Neutrophil (primary cell): ENCODE results near the gene BCL2L11.

Experiments
- H3K27ac ChIP-seq: fragments of 200-600 bp; sonication (generic); 2 replicates; pipeline ENCODE4 v1.5.1; 2016; ENCODE audit warnings: mild to moderate bottlenecking, moderate library complexity
- H3K27me3 ChIP-seq: fragments of 200-600 bp; sonication (generic); 2 replicates; pipeline ENCODE4 v1.6.0; 2016; ENCODE audit warnings: mild to moderate bottlenecking
- H3K36me3 ChIP-seq: fragments of 200-600 bp; sonication (generic); 2 replicates; pipeline ENCODE4 v1.5.1; 2017
- H3K4me1 ChIP-seq, 2 experiments: fragments of 200-600 bp in 1 of 2; sonication (generic) in 1 of 2; 1 replicate in 1 of 2; 2 replicates in 1 of 2; pipeline versions ENCODE4 v1.5.1 to v1.6.1; 2013 to 2016; ENCODE audit warnings: low read depth in 1 of 2, low read length in 1 of 2, mild to moderate bottlenecking in 1 of 2, moderate library complexity in 1 of 2; ENCODE audit not compliant: control insufficient read depth in 1 of 2, insufficient read depth in 1 of 2
- H3K4me3 ChIP-seq, 2 experiments: fragments of 200-600 bp in 1 of 2; sonication (generic) in 1 of 2; 1 replicate in 1 of 2; 2 replicates in 1 of 2; pipeline ENCODE4 v1.5.1; 2013 to 2016; ENCODE audit warnings: low read depth in 1 of 2, low read length in 1 of 2, mild to moderate bottlenecking in 1 of 2, moderate library complexity in 1 of 2
- H3K9me3 ChIP-seq: fragments of 200-600 bp; sonication (generic); 2 replicates; pipeline ENCODE4 v1.5.1; 2016
- CTCF ChIP-seq: fragments of 200-600 bp; sonication (generic); IDR thresholded peaks from 2 replicates; pipeline ENCODE4 v1.5.1; 2016; ENCODE audit warnings: antibody characterized with exemption

The BCL2L11 gene

DNA sequence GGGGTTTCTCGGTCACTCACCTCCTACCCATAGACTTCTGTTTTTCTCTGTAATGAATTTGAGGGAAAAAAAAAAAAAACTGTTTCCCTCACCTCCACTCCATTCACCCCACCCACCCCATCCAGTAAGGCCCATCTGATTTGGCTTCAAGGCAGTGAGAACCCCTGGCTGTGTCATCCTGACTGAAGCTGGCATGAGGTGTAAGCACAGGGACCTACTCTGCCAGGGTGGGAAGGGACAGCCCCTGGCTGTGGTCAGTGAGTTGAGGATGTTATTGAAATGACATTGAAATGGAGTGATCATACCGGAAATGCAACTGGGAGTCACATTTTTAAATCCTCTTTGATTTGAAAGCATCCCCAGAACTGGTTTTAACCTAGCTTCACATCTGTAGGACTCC lies 19.1 kb upstream of the BCL2L11 start:
- no peak for TF ChIP-seq CTCF
- Histone ChIP-seq H3K27me3 (no peaks in the 10 kb centered on the region), H3K36me3 (no peaks in the 10 kb centered on the region), H3K9me3 (no peaks in the 10 kb centered on the region), H3K27ac (no peak overlapping the region), H3K4me1 (no peaks in the 10 kb centered on the region), H3K4me3 (no peak overlapping the region)

GRCh38 chr2:111102216-111102615 lies 18.5 kb upstream of the BCL2L11 start:
- Histone ChIP-seq H3K36me3 (no peaks in the 10 kb centered on the region), H3K4me1 (no peaks in the 10 kb centered on the region), H3K27ac (no peak overlapping the region), H3K27me3 (no peaks in the 10 kb centered on the region), H3K9me3 (no peaks in the 10 kb centered on the region), H3K4me3 (no peak overlapping the region)
- TF ChIP-seq CTCF: no peak

DNA sequence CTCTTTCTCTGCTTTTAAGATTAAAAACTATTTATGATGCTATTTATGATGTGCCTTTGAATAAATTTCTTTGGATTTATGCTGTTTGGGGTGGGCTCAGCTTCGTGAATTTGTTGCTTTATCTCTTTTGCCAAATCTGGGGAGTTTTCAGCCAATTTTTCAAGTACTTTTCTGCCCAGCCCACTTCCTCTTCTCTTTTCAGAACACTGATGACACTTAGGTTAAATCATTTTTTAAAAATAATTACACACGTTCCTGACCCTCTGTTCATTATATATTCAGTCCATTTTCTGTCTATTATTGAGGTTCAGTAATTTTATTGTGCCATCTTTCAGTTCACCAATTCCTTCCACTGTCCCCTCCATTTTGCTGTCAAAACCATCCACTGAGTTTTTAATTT lies 14.8 kb upstream of the BCL2L11 start:
- no peaks in the 10 kb centered on the region for H3K4me1 ChIP-seq
- H3K27me3 ChIP-seq: no peaks in the 10 kb centered on the region
- no peaks in the 10 kb centered on the region for H3K9me3 ChIP-seq
- no peak for TF ChIP-seq CTCF
- H3K36me3 ChIP-seq: no peaks in the 10 kb centered on the region
- H3K27ac ChIP-seq: no peak overlapping the region
- H3K4me3 ChIP-seq: no peak overlapping the region

GRCh38 chr2:111106706-111107105 lies 14.0 kb upstream of the BCL2L11 start:
- Histone ChIP-seq H3K27me3 (no peaks in the 10 kb centered on the region), H3K4me1 (no peaks in the 10 kb centered on the region), H3K36me3 (no peaks in the 10 kb centered on the region), H3K27ac (no peak overlapping the region), H3K9me3 (no peaks in the 10 kb centered on the region), H3K4me3 (no peak overlapping the region)
- no peak for TF ChIP-seq CTCF

- no peaks in the 10 kb centered on the region for H3K36me3 ChIP-seq
- no peaks in the 10 kb centered on the region for H3K9me3 ChIP-seq
- TF ChIP-seq CTCF: no peak
- H3K27me3 ChIP-seq: peaks cover 12% of the 10 kb centered on the region
- H3K27ac ChIP-seq: no peak overlapping the region
- no peaks in the 10 kb centered on the region for H3K4me1 ChIP-seq
- no peak overlapping the region for H3K4me3 ChIP-seq
Observed at GRCh38 chr2:111108745-111109271, 11.9 kb upstream of the BCL2L11 start.
